ENCODE results near the gene C14orf119. TPM values are rescaled to one million over a fixed set of nuclear protein-coding genes. Genes with fewer than 3 reads are reported as not detected.

The C14orf119 gene, protein sequence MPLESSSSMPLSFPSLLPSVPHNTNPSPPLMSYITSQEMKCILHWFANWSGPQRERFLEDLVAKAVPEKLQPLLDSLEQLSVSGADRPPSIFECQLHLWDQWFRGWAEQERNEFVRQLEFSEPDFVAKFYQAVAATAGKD
- 84.6 to 107 TPM (median 101 TPM) in 5 replicates for total RNA-seq (2022; extraction: Qiagen RNA extraction; ENCODE audit: low read depth)

DNA sequence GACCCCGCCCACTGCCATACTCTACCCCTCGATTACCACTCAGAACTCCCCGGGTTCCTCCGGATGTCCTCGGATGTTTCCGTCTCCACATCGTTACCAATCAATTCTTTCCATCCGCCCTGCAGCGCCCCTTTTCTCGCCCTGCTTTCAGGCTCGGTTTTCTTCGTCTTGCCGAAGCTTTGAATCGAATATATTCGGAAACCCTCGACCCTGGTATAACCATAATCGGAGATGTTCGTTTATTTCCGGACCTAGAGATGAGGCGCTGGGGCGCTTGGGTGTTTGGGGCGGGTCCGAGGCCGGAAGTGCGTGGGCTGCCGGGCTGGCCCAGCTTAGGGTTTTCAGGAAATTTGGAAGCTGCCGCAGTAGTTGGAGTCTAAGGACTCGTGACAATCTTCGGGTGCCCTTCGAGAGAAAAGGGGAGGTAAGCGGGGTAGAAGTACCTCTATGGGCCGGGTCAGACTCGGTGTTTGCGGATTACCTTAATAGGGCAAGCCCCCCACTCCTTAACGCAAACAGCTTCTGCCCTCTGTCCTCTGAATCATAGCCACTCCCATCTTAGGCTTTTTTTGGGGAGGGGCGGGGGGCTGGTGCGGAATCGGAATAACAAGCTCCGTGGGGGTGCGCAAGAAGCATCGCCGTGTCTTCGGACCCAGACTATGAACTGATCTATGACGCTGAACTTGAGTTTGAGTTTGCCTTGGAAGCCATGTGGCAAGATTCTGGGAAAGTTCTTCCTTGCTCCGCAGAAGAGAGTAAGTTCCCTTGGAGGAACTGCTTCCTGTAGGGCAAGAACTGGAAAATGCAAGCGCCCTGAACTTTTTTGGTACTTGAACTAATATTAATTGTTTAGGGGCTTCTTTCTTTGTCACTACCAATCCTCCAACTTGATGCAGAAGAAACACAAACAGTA lies at the start of gene C14orf119:
Gene C14orf119 (plus strand): TSS at position 310 of the 913 bp plus-strand sequence. CDS start 2,154 bp downstream, outside the sequence.

DNA sequence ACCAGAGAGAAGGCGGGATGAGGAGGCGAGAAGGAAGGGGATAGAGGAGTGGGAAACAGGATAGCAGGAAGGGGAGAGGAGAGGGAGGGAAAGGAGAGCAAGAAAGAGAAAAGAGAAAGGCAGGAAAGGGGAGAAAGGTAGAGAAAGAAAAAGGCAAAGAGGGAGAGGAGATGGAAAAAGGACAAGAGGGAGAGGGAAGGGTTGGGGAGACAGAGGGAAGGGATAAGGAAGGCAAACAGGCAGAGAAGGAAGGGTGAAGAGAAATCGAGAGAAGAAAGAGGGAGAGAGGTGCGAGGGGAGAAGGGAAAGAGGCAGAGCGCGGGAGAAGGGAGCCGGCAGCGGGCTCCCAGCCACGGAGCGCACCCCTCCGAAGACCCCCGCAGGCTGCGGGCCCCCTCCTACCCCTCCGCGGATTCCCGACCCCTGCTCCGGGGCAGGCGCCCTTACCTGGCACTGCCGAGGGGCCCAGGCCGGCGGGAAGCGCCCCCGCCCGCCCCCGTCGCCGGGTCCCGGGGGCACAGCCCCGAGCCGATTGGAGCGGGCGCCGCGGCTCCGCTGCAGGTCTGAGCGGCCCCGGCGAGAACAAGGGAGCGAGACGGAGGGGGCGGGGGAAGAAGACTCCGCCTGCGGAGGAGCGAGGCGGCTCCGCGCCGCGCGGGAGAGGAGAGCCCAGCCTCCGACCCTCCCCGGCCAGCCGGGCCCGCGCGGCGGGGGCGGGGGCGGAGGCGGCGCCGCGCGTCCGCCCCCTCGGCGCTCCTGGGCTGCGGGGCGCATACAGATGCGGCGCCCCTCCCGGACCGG lies 38.1 kb upstream of the C14orf119 start, which contains the start of gene CDH24:
Gene CDH24 (minus strand): TSS at position 565 of the 801 bp plus-strand sequence. CDS start 1,787 bp downstream, outside the sequence.

DNA sequence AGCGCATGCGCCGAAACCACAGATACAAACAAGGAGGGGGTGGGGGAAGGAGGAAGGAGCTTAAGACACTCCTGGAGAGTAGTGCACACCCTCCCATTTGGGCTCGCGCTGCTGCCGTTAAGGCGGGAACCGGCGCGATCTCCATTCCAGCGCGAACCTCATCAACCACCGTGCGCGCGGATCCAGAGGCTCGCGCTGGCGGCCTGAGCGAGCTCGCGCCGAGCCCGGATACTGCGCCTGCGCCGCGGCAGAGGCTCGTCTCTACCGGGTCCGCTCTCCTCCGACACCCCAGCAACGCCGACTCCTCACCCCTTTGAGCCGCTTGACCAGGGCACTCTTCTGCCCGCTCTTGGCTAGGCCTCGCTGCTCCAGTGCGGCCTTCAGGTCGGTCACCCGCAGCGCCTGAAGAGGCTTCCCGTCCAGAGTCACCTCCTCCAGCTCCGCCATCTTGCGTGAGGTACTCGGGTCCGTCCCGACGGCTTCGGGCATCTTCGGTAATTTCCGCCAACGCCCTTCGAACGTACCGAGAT lies 574 bp upstream of the C14orf119 start, which contains the start of gene ACIN1:
Gene ACIN1 (minus strand): TSS at position 471 of the 530 bp plus-strand sequence. CDS start 24 bp downstream, at position 447.

DNA sequence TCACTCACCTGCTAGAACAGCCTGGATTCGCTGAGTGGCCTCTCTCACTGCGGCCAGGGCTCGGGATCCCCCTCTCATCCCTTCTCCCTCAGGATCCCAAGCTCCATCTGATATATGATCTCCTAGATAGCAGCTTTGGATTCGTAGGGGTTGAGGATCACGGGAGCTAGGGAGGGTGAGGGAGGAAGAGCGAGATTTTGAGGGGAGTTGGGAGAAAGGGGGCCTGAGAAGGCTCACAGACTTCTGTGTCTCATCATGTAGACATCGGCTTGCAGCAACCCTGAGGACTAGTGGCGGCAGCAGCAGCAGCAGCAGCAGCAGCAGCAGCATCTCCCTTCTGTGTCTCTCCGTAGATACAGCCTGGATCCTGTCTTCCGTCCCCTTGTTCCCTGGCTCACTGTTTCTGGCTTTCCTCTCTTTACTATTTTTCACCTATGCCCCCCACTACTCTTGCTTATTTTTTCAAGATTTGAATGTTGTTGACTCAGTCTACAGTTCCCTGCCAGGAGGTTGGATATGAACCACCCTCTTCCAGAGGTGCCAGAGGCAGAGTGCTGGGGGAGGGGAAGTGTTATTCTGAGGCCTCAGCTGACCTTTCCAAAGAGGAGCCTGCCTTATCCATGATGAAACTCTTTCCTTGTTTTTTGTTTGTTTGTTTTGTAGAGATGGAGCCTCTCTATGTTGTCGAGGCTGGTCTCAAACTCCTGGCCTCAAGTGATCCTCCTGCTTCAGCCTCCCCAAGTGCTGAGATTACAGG lies 9.5 kb downstream of the C14orf119 start, which contains the start of gene CIROP:
Gene CIROP (minus strand): TSS at position 399 of the 757 bp plus-strand sequence. CDS start 69 bp downstream, at position 330.

DNA sequence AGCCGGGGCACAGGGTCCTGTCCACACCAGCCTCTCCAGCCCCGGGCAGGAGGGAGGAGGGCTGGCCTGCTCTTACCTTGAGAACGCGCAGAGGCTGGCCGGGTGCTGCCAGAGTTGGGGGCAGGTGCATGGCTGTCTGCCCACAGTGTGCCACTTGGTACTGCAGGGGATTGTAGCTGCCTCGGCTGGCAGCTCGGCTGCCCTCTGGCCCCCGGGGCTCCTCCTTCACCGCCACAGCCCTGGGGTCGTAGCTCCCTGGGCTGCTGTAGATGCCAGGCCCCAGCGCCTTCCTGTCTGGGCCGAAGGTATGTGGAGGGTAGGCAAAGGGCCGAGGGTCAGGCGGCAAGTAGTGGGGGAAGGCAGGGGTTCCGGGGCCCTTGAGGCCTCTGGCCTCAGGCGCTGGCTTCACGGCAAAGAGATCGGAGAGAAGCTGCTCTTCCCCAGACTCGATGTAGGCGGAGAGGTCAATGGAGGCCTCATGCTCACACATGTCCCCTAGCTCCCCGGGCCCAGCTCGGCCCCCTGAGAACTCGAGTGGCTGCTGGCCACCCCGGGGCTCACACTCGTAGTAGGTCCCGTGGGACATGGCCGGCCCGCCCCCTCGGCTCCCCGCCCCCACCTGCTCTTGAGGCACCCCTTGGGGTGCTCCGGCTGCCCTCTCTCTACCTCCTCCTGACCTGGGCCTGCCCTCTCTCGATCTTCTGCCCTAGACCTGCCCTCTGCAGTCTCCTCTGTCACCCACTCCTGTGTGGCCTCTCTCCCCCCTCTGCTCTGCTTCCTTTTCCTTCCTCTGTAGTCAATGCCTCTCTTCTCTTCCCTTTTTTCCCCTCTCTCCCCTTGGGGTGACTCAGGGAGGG lies 23.4 kb downstream of the C14orf119 start, which contains the start of gene CEBPE:
Gene CEBPE (minus strand): TSS at position 750 of the 857 bp plus-strand sequence. CDS start 164 bp downstream, at position 586.

Other genes starting within 250 kb of the C14orf119 start
- gene LRP10, start 223.8 kb upstream of the C14orf119 start, total RNA-seq (2022; extraction: Qiagen RNA extraction; ENCODE audit: low read depth) = 47.8 to 93.1 TPM (median 76.8 TPM) in 5 replicates
- gene REM2, start 212.3 kb upstream of the C14orf119 start, total RNA-seq (2022; extraction: Qiagen RNA extraction; ENCODE audit: low read depth) = 0.26 to 0.67 TPM (median 0.33 TPM) in 5 replicates
- gene RBM23, start 176.4 kb upstream of the C14orf119 start, total RNA-seq (2022; extraction: Qiagen RNA extraction; ENCODE audit: low read depth) = 48.9 to 66.4 TPM (median 62.5 TPM) in 5 replicates
- 98.4 to 196 TPM (median 116 TPM) in 5 replicates for gene PRMT5, start 166.1 kb upstream of the C14orf119 start, total RNA-seq (2022; extraction: Qiagen RNA extraction; ENCODE audit: low read depth)
- gene HAUS4, start 138.4 kb upstream of the C14orf119 start, total RNA-seq (2022; extraction: Qiagen RNA extraction; ENCODE audit: low read depth) = 32.7 to 38.7 TPM (median 37.1 TPM) in 5 replicates
- 33.6 to 42.2 TPM (median 39.4 TPM) in 5 replicates for gene AJUBA, start 113.0 kb upstream of the C14orf119 start, total RNA-seq (2022; extraction: Qiagen RNA extraction; ENCODE audit: low read depth)
- gene C14orf93, start 85.4 kb upstream of the C14orf119 start, total RNA-seq (2022; extraction: Qiagen RNA extraction; ENCODE audit: low read depth) = 2.7 to 4.4 TPM (median 3.3 TPM) in 5 replicates
- gene PSMB5, start 60.6 kb upstream of the C14orf119 start, total RNA-seq (2022; extraction: Qiagen RNA extraction; ENCODE audit: low read depth) = 269 to 342 TPM (median 304 TPM) in 5 replicates
- gene PSMB11, start 53.3 kb upstream of the C14orf119 start, total RNA-seq (2022; extraction: Qiagen RNA extraction; ENCODE audit: low read depth) = not detected in 5 replicates
- 2.0 to 5.3 TPM (median 5.0 TPM) in 5 replicates for gene CDH24, start 38.0 kb upstream of the C14orf119 start, total RNA-seq (2022; extraction: Qiagen RNA extraction; ENCODE audit: low read depth)
- gene ACIN1, start 369 bp upstream of the C14orf119 start, total RNA-seq (2022; extraction: Qiagen RNA extraction; ENCODE audit: low read depth) = 101 to 111 TPM (median 107 TPM) in 5 replicates
- not detected in 5 replicates for gene CIROP, start 9.5 kb downstream of the C14orf119 start, total RNA-seq (2022; extraction: Qiagen RNA extraction; ENCODE audit: low read depth)
- gene CEBPE, start 23.8 kb downstream of the C14orf119 start, total RNA-seq (2022; extraction: Qiagen RNA extraction; ENCODE audit: low read depth) = 0.12 TPM in 1 of 5 replicates, not detected in the others
- 0.73 to 1.9 TPM (median 1.4 TPM) in 5 replicates for gene SLC7A8, start 88.2 kb downstream of the C14orf119 start, total RNA-seq (2022; extraction: Qiagen RNA extraction; ENCODE audit: low read depth)
- not detected in 5 replicates for gene RNF212B, start 142.4 kb downstream of the C14orf119 start, total RNA-seq (2022; extraction: Qiagen RNA extraction; ENCODE audit: low read depth)
- 5.7 to 9.9 TPM (median 9.2 TPM) in 5 replicates for gene HOMEZ, start 190.6 kb downstream of the C14orf119 start, total RNA-seq (2022; extraction: Qiagen RNA extraction; ENCODE audit: low read depth)
- 3.0 to 5.3 TPM (median 3.6 TPM) in 5 replicates for gene PPP1R3E, start 207.4 kb downstream of the C14orf119 start, total RNA-seq (2022; extraction: Qiagen RNA extraction; ENCODE audit: low read depth)
- gene BCL2L2, start 211.3 kb downstream of the C14orf119 start, total RNA-seq (2022; extraction: Qiagen RNA extraction; ENCODE audit: low read depth) = 15.2 to 23.4 TPM (median 20.0 TPM) in 5 replicates
- gene PABPN1, start 226.0 kb downstream of the C14orf119 start, total RNA-seq (2022; extraction: Qiagen RNA extraction; ENCODE audit: low read depth) = 138 to 165 TPM (median 160 TPM) in 5 replicates